ENCODE measurements around the gene GATA5.

The GATA5 gene

DNA sequence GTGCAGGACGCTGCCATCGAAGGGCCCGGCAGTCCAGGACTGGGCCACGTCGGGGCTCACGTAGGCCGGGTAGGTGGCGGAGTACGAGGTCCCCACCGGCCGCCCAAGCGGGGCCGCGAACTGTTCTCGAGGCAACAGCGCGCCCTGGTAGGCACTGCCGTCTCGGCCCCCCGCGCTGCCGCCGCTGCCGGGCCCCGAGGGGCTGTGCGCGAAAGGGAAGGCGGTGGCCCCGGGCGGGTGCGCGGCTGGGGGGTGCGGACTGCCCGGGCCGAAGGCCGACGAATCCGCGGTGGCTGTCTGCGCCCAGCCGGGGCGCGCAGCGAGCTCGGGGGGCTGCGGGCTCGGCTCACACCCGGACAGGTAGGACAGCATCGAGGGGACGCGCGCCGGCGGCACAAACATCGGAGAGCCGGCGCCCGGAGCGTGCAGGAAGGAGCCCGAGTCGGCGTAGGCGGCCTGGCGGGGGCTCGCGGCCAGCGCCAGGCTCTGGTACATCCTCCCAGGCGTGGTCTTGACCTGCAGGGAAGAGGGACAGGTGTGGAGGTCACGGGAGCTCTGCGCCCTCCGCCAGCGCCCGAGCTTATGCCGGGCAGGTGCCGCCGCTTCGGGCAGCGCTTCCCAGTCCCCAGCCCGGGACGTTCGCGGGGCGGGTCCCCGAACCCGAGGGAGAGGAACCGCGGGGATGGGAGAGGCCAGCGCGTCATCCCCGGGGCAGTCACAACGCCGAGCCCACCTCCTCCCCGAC, 596 bp downstream of the GATA5 start:
- H3K4me3 ChIP-seq: peak overlapping the region in 2 of 7 experiments; percentile 13 to 30
- H3K27ac ChIP-seq: peak overlapping the region in 1 of 21 experiments; percentile 23

DNA sequence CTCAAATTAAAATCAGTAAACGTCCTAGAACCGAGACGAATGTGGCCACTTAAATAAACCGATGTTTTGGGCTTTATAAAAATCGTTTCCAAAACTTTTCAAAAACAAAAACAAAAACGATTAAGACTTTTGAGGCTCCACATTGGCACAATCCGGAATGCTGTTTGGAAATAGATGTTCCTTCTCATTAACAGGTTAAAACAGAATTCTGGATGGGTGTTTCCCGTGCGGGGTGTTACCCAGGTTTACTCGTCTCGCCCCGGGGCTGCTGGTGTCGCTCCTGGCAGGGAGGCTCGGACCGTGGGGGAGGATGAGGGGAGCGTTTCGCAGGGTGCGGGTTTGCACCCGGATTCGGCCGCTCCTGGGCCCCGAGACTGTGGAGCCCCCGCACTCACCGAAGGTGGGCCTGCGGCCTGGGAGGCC, 1.2 kb downstream of the GATA5 start:
- H3K4me3 ChIP-seq: peak overlapping the region in 1 of 7 experiments; percentile 30
- peak overlapping the region in 1 of 21 experiments; percentile 23 for H3K27ac ChIP-seq

DNA sequence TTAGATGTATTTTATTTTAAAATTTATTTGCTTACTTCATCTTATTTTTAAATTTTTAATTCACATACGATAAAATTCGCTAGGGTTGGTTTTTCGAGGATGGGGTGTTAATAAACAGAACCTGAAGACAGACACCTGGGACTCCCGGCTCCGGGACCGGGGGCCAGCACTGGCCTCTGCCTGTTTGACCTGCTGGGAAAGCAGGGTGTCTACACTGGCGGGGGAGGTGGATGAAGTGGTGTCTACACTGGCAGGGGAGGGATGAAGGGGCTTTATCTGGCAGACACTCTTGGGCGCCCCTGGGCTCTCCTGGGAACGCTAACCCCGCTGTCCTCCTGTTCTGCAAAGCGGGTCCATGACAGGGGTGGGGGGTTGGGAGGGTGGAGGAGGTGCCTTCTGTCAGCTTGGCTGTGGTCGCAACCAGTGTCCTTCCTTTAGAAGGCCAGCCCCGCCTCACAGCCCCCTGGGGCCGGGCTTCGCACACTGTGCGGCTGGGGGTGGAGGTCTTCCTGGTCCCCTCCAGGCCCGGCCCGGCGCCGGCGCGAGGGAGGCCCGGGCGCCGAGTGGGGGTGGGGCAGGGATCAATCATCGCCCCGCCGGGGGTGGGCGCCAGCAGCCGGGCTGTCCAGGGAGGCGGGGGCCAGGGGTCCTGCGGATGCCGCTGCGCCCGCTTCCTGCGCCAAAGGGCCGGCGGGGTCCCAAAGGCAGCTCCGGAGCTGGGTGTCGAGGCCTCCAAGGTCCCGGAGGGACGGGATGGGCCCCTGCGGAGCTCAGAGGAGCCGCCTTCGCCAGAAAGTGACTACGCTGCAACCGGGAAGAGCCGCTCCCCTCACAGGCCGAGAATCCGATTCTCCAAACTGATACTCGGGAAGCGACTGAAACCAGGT, 1.8 kb downstream of the GATA5 start:
- H3K27ac ChIP-seq: no peak overlapping the region
- H3K4me3 ChIP-seq: no peak overlapping the region

DNA sequence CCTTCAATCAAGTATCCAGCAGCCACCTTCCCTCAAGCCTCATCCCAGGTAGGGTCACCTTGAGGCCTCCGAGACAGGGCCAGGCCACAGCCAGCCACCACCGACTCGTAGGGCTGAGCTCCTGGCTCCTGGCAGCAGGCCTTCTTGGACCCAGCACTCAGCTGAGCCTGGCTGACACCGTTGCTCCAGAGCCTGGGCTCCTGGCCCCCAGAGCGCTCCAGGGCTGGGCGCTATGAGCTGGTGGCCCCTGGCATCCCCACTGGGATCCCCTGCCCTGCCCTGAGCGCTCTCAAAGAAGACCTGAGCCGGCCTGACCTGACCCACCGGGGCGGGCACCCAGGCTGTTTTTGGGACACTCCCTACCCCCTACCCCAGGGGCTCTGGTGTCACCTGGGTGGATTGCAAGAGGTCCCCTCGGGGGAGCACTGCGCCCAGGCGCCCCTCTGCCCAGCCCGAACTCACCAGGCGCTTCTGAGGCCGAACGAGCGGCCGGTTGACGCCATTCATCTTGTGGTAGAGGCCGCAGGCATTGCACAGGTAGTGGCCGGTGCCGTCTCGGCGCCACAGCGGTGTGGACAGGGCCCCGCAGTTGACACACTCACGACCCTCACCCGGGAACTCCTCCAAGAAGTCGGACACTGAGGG, 2.7 kb downstream of the GATA5 start:
- Histone ChIP-seq H3K27ac (no peak overlapping the region), H3K4me3 (no peak overlapping the region)

DNA sequence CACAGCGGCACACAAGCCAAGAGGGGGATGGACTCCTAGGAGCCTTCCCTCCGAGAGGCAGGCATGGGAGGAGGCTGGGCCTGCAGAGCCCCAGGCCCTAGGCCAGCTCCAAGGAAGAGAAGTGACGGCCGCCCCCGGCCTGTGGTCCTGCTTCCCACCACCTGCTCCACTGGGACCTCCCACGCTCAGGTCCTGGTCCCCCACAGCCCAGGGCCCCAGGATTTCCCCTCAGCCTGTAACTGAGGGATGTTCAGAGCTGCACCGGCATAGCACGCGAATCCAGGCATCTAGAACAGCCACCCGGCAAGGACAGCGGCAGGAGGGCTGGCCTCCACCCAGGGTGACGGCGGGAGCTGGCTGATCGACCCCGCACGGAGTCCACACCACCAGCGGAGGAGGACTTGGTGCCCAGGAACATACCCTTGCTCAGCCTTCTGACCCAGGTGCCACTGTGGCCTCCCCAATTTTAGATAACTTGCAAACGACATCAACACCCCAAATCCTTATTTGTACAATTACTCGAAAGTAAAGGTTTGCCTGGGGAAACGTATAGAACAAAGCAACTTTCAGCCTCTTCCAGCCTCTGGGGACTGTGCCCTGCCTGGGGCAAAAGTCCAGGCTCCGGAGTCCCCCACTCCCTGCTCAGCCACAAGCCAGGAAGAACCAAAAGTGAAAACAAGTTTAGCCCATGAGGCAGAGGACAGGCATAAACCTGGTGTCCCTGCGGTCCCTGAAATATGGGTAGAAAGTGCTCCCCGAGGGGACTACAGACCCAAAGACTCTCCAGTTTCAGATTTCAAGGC, 3.5 kb downstream of the GATA5 start:
- H3K27ac ChIP-seq: no peak overlapping the region

DNA sequence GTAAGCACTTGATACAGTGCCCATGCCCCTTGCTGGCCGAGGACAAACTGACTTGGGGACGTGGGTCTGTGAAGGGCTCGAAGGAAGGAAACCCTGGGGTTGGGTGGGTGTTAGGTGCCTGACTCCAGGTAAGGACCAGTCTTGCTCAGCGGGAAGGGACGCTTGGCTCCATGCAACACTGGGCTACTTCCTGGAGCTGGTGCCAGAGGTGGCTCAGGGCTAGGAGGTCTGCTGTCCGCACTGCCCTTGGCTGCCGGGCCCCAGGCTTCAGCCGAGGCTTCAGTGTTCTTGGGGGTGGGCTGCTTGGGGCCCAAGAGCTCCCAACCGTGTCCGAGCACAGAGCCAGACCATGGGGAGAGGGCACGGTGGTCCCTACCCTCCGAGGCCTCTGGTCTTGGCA, 5.3 kb downstream of the GATA5 start:
- Histone ChIP-seq H3K27ac (no peak overlapping the region), H3K4me3 (no peak overlapping the region)

More for the DNA sequence above, 3.5 kb downstream of the GATA5 start:
- no peak overlapping the region for H3K4me3 ChIP-seq

DNA sequence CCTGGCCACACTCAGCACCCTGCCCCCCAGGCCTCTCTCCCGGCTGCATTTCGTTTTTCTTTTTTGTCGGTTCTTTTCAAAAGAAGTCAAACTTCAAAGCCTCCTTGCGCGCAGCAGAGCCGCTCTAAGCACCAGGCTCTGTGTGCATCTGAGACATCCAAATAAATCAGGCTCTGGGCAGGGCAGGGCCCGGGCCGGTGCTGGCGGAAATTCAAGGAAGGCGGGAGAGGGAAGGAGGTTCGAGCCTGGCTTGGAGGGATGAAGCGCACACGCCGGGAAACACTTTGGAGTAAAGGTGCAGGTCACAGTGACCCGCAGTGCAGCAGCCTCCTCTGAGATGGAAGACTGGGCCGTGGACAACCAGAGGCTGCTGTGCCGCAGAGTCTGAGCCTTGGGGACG, 5.8 kb downstream of the GATA5 start:
- Histone ChIP-seq H3K27ac (no peak overlapping the region), H3K4me3 (no peak overlapping the region)

DNA sequence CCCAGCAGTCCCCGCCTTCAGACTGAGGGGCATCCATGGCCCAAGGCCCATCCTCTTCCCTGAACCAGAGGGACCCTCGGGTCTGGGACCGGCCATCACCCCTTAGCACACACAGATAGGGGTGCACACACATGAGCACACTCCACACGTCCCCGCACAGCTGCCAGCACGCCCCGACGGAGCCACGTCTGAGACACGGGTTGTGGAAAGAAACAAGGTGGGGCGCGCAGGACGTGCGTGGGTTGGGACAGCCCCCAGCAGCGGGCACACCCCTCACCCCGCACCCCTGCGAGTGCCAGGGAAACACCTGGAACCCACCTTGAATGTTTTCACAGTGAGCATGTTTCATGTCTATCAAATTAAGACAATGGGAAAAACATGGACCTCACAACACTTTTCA, 6.4 kb downstream of the GATA5 start:
- Histone ChIP-seq H3K27ac (no peak overlapping the region), H3K4me3 (no peak overlapping the region)

DNA sequence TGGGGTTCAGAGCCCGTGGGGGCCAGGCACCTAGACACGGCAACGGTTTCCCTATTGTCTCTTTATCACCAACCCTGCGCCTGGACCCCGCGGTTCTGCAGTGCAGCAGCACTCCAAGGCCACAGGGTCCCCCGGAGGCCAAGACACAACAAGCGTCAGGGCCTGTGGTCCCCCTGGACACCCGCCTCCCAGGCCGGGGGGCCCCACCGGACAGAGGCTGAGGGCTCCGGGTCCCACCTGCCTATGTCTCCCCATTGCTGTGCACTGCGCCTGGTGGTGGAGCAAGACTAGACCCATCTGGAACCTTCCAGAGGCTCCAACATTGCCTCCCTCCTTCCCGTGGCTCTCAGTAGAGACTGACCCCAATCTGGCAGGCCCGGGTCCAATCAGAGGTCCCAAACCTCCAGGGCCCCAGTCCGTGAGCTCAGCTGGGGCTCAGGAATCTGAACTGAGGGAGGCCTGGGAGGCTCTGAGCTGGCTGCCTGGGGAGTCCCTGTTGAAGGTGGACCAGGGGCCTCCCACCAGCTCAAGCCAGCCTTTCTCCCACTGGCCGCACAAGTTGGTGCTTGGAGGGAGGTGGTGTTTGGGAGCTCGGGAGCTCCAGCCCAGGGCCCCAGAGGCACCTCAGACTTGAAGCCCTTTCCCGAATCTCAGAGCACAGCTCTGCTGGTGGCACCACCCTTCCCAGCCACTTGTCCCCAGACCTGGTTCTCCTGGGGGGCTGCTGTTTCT, 8.8 kb downstream of the GATA5 start:
- H3K27ac ChIP-seq: no peak overlapping the region
- H3K4me3 ChIP-seq: no peak overlapping the region

DNA sequence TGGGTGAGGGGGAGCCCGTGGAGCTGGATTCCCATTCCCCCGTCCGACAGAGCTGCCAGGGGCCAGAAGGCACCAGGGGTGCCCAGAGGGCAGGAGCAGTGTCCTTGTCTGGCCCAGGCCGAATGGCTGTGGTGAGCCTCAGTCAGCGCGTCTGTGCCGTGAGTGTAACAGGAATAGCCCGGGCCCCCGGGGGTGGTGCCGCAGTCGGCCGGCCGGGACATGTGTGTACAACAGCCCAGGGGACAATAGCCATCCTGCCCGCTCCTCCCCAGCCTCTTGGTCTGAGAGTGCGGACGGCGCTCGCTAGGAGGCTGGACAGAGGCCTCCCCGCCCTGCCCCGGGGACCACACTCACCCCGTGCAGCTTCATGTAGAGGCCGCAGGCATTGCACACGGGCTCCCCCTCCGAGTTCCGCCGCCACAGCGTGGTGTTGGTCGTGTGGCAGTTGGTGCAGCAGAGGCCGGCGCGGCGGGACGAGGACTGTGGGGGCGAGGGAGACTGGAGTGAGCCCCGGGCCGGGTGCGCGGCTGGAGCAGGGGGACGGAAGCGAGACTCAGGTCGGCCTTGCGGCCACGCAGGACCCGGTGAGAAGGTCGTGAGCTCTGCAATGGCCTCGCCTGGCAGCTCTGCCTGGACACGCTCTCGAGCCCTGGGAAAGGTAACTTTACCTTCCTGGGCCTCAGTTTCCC, 9.6 kb downstream of the GATA5 start:
- Histone ChIP-seq H3K4me3 (no peak overlapping the region), H3K27ac (no peak overlapping the region)

DNA sequence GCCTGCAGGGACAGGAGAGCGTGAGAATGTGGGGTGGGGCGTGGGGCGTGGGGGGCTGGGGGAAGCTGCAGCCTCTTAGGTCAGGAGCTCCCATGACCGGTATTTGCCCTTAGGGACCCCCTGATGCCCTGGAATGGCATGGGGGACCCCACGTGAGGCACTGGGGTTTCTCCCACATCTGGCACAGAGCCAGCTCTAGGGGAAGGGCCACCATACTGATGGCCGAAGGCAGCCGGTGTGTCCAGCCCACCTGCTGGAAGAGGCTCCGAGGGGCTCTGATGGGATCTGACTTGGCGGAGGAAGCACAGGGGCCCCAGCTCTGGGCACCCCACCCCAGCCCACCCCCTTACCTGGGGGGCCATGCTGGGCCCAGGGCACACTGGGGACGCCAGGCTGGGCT, 10.8 kb downstream of the GATA5 start:
- H3K4me3 ChIP-seq: no peak overlapping the region
- no peak overlapping the region for H3K27ac ChIP-seq

DNA sequence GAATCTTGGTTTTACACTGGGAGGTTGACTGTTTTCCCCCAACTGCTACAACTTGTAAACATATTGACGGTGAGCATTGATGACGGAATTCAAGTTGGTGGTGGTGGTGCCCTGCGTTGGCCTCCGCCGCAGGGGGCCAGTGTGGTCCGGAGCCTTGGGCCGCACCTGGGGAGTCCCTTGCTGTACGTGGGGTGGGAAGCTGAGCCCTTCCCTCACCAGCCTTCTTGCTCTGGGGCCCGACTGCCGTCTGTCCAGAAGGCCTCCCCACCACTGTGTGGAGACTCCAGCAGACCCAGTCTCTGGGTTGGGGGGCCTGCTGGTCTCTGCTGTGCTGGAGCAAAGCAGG, 11.4 kb downstream of the GATA5 start:
- H3K27ac ChIP-seq: no peak overlapping the region
- H3K4me3 ChIP-seq: no peak overlapping the region

DNA sequence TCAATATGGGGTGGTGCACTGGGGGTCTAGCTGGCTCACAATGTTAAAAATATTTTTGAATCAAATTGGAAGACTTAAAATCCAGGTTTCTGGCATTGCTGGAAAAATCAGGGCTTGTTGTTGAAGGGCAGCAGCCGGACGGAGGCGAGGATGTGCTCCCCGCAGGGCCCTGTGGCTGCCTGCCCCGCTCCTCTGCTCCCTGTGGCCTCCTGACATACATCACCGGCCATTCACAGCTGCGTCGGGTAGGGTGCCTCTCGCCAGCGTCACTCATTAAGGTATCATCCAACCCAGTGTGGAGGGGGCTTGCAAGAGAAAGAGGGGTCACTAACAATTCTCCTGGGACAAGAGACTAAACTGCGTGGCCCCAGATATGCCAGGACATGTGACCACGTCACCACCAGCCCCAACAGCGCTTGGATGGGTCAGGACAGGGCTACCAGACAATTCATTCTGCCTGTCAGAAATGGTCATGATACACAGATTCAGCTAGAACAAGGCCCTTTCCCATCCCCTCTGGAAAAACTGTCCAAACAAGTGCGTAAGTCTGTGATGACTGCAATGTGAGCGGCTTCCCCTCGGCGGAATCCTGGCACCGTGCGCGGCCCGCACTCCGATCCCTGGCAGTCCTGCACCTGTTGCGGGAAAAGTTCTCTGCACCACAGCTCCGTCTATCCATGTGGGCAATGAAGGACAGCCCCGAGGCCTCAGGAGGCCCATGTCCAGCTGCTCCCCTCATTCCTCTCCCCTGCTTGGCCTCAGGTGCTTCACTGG, 12.0 kb downstream of the GATA5 start:
- no peak overlapping the region for H3K4me3 ChIP-seq
- H3K27ac ChIP-seq: no peak overlapping the region

DNA sequence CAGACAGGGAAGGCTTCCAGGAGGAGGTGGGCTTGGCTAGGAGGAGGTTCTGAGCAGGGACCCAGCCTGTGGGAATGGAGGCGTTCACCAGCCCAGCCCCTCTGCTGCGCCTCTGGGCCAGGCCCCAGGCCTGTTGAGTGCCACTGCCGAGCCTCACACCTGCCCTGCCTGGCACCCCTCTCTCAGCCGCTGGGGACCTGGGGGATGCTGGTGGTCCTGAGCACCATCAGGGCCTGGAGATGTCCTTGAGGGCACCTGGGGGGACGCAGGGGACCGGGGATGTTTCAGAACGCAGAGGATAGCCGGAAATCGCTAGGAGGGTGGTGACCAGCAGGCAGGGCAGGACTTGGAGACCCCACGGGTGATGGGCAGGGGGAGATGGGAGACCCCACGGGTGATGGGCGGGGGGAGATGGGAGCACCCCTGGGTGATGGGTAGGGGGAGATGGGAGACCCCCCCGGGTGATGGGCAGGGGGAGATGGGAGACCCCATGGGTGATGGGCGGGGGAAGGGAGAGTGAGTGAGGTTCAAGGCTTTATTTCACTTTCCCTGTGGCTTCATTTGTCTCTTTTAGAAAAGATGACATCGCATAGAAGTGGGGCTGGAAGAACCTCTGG, 12.7 kb downstream of the GATA5 start:
- H3K27ac ChIP-seq: no peak overlapping the region
- no peak overlapping the region for H3K4me3 ChIP-seq

DNA sequence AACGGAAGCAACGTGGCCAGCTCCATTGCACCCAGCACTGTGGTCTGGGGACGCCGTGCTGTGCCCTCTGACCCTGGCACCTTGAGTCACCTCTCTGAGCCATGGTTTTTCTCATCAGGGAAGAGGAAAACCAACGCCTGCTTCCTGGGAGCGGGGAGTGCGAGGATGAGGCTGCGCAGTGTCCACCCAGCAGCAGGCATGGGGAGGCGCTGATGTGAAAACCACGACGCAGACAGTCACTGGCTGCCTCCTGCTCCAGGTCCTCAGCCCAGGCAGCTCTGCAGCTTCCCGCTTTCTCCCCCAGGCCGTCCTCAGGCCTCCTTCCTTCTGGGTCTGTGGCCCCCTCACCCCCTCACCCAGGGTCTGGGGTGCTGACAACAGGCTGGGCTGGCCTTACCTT, 14.0 kb downstream of the GATA5 start:
- Histone ChIP-seq H3K4me3 (no peak overlapping the region), H3K27ac (no peak overlapping the region)

DNA sequence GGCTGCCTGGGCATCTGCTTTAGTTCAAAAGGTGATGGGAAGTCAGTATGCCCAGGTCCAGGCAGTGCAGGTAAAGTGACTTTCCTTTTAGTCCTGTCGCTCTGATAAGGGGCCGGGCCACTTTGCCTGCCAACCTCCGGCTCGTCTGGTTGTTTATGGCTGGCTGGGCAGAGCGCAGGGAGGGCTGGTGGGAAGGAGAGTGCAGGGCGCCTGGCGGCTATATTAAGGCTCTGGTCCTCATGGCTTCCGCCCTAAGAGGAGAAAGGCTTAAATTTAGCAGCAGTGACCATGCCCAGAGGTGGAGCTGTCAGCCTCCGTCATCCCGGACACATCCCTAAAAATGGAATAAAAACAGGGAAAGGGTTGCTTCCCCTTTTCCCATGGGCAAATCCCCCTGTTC, 14.6 kb downstream of the GATA5 start:
- Histone ChIP-seq H3K4me3 (no peak overlapping the region), H3K27ac (no peak overlapping the region)

DNA sequence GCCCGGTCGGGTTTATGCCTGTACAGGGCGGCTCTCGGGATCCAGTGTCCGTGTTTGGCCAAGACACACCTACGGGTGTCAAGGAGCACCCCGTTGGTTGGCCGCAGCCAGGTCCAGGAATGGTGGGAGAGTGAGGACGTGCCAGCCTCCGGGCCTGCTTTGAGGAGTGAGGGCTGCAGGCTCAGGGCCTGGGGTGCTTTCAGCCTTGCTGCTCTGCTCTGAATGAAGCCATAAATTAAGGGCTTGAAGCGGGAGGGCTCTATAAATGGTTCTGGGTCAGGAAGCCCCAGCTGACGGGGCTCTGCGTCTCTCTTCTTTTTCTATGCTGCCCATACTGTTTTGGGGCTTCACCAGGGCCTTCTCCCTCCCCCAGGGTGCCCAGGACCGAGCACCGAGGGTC, 15.1 kb downstream of the GATA5 start:
- Histone ChIP-seq H3K4me3 (no peak overlapping the region), H3K27ac (no peak overlapping the region)

DNA sequence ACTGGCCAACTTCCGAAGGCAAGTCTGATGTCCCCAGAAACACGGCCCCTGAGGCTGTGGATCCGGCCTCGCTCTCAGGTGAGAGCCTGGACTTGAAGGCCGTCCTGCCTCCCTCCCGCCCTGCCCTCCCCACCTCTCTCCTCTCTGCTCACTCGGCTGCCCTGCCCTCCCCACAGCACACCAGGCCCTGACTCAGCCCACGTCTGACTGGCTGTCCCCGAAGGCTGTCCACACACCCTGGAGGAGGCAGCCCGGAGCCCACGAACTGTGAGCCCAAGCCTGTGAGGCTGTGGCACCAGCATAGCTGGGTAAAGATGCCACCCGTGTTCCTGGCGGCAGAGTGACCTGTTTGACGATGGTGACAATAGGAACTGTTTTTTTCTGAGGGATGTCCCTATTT, 16.3 kb downstream of the GATA5 start:
- no peak overlapping the region for H3K27ac ChIP-seq

More for the DNA sequence above, 16.3 kb downstream of the GATA5 start:
- H3K4me3 ChIP-seq: no peak overlapping the region
